Lower leg skin (tissue), 3 donors: Measurements from ENCODE around the gene ATP13A2.

Experiments used
- POLR2A ChIP-seq, 2 donors: fragments of 450-650 bp; IDR thresholded peaks; one replicate each; pipeline ENCODE4 v1.6.1; 2016 to 2017; ENCODE audit warnings: antibody characterized with exemption in 2 of 2, mild to moderate bottlenecking in 1 of 2, moderate library complexity in 1 of 2
- TF ChIP-seq, protein P1 (sequence below), 3 donors: fragments of 450-650 bp; IDR thresholded peaks; one replicate each; pipeline ENCODE4 v1.5.1; 2016; ENCODE audit warnings: antibody characterized with exemption in 3 of 3, mild to moderate bottlenecking in 3 of 3, moderate library complexity in 2 of 3

DNA sequence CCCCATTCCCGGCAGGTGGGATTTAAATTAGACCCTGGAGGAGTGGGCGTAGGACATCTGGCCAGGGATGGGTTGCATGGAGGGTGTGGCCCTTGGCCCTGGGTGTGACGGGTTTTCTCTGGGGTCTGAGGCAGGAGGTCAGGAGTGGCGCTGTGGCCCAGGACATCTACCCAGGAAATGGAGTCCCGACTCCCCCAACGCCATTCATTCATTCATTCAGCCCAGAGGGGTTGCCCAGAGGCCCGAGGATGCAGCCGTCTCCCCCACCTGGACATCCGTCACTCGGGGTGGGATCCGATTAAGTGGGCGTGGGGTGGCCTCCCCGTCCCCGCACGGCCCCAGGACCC, 663 bp downstream of the ATP13A2 start:
- TF ChIP-seq, protein P1, sequence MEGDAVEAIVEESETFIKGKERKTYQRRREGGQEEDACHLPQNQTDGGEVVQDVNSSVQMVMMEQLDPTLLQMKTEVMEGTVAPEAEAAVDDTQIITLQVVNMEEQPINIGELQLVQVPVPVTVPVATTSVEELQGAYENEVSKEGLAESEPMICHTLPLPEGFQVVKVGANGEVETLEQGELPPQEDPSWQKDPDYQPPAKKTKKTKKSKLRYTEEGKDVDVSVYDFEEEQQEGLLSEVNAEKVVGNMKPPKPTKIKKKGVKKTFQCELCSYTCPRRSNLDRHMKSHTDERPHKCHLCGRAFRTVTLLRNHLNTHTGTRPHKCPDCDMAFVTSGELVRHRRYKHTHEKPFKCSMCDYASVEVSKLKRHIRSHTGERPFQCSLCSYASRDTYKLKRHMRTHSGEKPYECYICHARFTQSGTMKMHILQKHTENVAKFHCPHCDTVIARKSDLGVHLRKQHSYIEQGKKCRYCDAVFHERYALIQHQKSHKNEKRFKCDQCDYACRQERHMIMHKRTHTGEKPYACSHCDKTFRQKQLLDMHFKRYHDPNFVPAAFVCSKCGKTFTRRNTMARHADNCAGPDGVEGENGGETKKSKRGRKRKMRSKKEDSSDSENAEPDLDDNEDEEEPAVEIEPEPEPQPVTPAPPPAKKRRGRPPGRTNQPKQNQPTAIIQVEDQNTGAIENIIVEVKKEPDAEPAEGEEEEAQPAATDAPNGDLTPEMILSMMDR (IDR thresholded peaks at IDR 0.05) = no peak
- no peak for TF ChIP-seq POLR2A (IDR thresholded peaks at IDR 0.05)
